K562 (cell line): Measurements from ENCODE around the gene FOXR1. TPM values are rescaled to one million over a fixed set of nuclear protein-coding genes. Genes with fewer than 3 reads are reported as not detected.
A peak's percentile ranks its signal among the peaks of the same experiment; 100 is the strongest.

Experiments used
- BCL6 ChIP-seq: fragments of 250-450 bp; sonication (Bioruptor Pico); IDR thresholded peaks from 2 replicates; pipeline ENCODE4 v1.4.0; 2020
- BRCA1 ChIP-seq, 2 experiments: fragments of 450-650 bp in 1 of 2; sonication (generic) in 1 of 2; formaldehyde crosslinking in 1 of 2; IDR thresholded peaks; 2 replicates each; pipeline versions ENCODE4 v1.5.0 to v1.6.1; 2017 to 2020; ENCODE audit warnings: mild to moderate bottlenecking in 1 of 2, missing genetic modification reagents in 1 of 2
- CC2D1A ChIP-seq: fragments of 450-650 bp; IDR thresholded peaks from 2 replicates; pipeline ENCODE4 v1.6.1; 2017; ENCODE audit warnings: mild to moderate bottlenecking
- CCNT2 ChIP-seq: IDR thresholded peaks from 2 replicates; pipeline ENCODE4 v1.6.1; 2011; ENCODE audit warnings: borderline replicate concordance, low read depth, mild to moderate bottlenecking, moderate library complexity, mixed read lengths, low read length; ENCODE audit not compliant: insufficient read length; ENCODE audit errors: extremely low read depth
- DACH1 ChIP-seq: fragments of 450-650 bp; IDR thresholded peaks from 2 replicates; pipeline ENCODE4 v1.6.1; 2018; ENCODE audit not compliant: partially characterized antibody
- DDX20 ChIP-seq: fragments of 450-650 bp; IDR thresholded peaks from 2 replicates; pipeline ENCODE4 v1.6.1; 2016; ENCODE audit warnings: missing genetic modification characterization, low read depth, mild to moderate bottlenecking, missing compliant biosample characterization, moderate library complexity
- DPF2 ChIP-seq: fragments of 450-650 bp; IDR thresholded peaks from 2 replicates; pipeline ENCODE4 v1.6.1; 2016
- ESRRA ChIP-seq: fragments of 450-650 bp; IDR thresholded peaks from 2 replicates; pipeline ENCODE4 v1.6.1; 2014; ENCODE audit warnings: low read depth, mild to moderate bottlenecking, moderate library complexity, borderline replicate concordance
- HDAC1 ChIP-seq, 2 experiments: fragments of 450-650 bp; IDR thresholded peaks; 2 replicates each; pipeline ENCODE4 v1.6.1; 2016 to 2017; ENCODE audit warnings: inconsistent platforms in 1 of 2, mild to moderate bottlenecking in 1 of 2, moderate library complexity in 1 of 2
- HES1 ChIP-seq: fragments of 450-650 bp; IDR thresholded peaks from 2 replicates; pipeline ENCODE4 v1.6.1; 2016; ENCODE audit warnings: low read depth, mild to moderate bottlenecking, moderate library complexity
- LCOR ChIP-seq: sonication (generic); formaldehyde crosslinking; IDR thresholded peaks from 2 replicates; pipeline ENCODE4 v1.8.0; 2022; ENCODE audit warnings: mild to moderate bottlenecking, missing genetic modification reagents
- MTA1 ChIP-seq: fragments of 450-650 bp; IDR thresholded peaks from 2 replicates; pipeline ENCODE4 v1.6.1; 2017; ENCODE audit warnings: borderline replicate concordance
- NR2C2 ChIP-seq, 2 experiments: fragments of 200-800 bp in 1 of 2; sonication (Bioruptor generic) in 1 of 2; sonication (generic) in 1 of 2; formaldehyde crosslinking in 1 of 2; IDR thresholded peaks; 2 replicates each; pipeline versions ENCODE4 v1.6.1 to v1.8.0; 2016 to 2022; ENCODE audit warnings: mild to moderate bottlenecking in 1 of 2, missing compliant biosample characterization in 1 of 2, missing genetic modification characterization in 1 of 2, missing genetic modification reagents in 1 of 2
- RBM17 ChIP-seq: fragments of 200-400 bp; formaldehyde crosslinking; IDR thresholded peaks from 2 replicates; pipeline ENCODE4 v1.6.1; 2017; ENCODE audit warnings: low read depth, mild to moderate bottlenecking, low read length, borderline replicate concordance
- RBM34 ChIP-seq: fragments of 200-400 bp; formaldehyde crosslinking; IDR thresholded peaks from 2 replicates; pipeline ENCODE4 v1.6.1; 2018; ENCODE audit warnings: low read length, borderline replicate concordance; ENCODE audit not compliant: insufficient read depth
- SIN3A ChIP-seq, 2 experiments: fragments of 150-350 bp in 1 of 2; IDR thresholded peaks; 2 replicates each; pipeline ENCODE4 v1.6.1; 2011 to 2016; ENCODE audit warnings: borderline replicate concordance in 2 of 2, low read depth in 2 of 2, low read length in 2 of 2, mild to moderate bottlenecking in 2 of 2, moderate library complexity in 2 of 2; ENCODE audit not compliant: control insufficient read depth in 1 of 2
- SNIP1 ChIP-seq: fragments of 450-650 bp; IDR thresholded peaks from 2 replicates; pipeline ENCODE4 v1.7.1; 2017; ENCODE audit warnings: low read depth, mild to moderate bottlenecking
- SRF ChIP-seq, 2 experiments: fragments of 250-450, 450-650 bp in 1 of 2; sonication (Bioruptor Pico) in 1 of 2; sonication (generic) in 1 of 2; formaldehyde crosslinking; IDR thresholded peaks; 2 replicates each; pipeline versions ENCODE4 v1.5.0 to v1.5.1; 2020 to 2022; ENCODE audit warnings: mild to moderate bottlenecking in 1 of 2, missing genetic modification reagents in 1 of 2
- TARDBP ChIP-seq: fragments of 450-650 bp; IDR thresholded peaks from 2 replicates; pipeline ENCODE4 v1.6.1; 2016
- ZBTB43 ChIP-seq: sonication (generic); formaldehyde crosslinking; IDR thresholded peaks from 2 replicates; pipeline ENCODE4 v1.8.0; 2023; ENCODE audit warnings: mild to moderate bottlenecking, missing genetic modification reagents
- ZNF239 ChIP-seq: fragments of 250-450 bp; sonication (Bioruptor Pico); IDR thresholded peaks from 2 replicates; pipeline ENCODE4 v1.4.0; 2020; ENCODE audit warnings: mild to moderate bottlenecking
- ZNF263 ChIP-seq: sonication (generic); formaldehyde crosslinking; IDR thresholded peaks from 2 replicates; pipeline ENCODE4 v1.8.0; 2022; ENCODE audit warnings: mild to moderate bottlenecking, missing genetic modification reagents, borderline replicate concordance
- ZNF324 ChIP-seq: fragments of 250-450 bp; sonication (Bioruptor Pico); IDR thresholded peaks from 2 replicates; pipeline ENCODE4 v1.4.0; 2020; ENCODE audit warnings: mild to moderate bottlenecking
- ZNF586 ChIP-seq: fragments of 450-650 bp; formaldehyde crosslinking; conservative IDR thresholded peaks from 2 replicates; pipeline ENCODE4 v1.4.0; 2020; ENCODE audit warnings: mild to moderate bottlenecking, moderate library complexity
- ZNF830 ChIP-seq: fragments of 250-450 bp; sonication (Bioruptor Pico); IDR thresholded peaks from 2 replicates; pipeline ENCODE4 v1.5.0; 2021; ENCODE audit warnings: mild to moderate bottlenecking
- polyA plus RNA-seq, 8 experiments: library from polyadenylated mRNA; depleted of rRNA in 4 of 8; stranded (reverse) in 5 of 8; unstranded in 3 of 8; fragments of >200 nt; fragmentation: Nextera tagmentation in 2 of 8; fragmentation: Illumina TruSeq in 1 of 8; extraction: Ambion mirVana in 2 of 8; extraction: Trizol in 1 of 8; gene quantifications; 2 replicates each; pipeline versions ENCODE4 v1.2.1 to v1.2.3, GENCODE V29; 2011 to 2014; ENCODE audit warnings: inconsistent platforms in 1 of 8, missing spikeins in 1 of 8
- total RNA-seq, 7 experiments: library from RNA; depleted of rRNA in 6 of 7; stranded (reverse); fragments of >200 nt in 6 of 7; fragmentation: Illumina TruSeq in 2 of 7; extraction: Trizol in 2 of 7; gene quantifications; 2 replicates each; pipeline versions ENCODE4 v1.2.1 to v1.2.3, GENCODE V29; 2011 to 2021; ENCODE audit warnings: low replicate concordance in 1 of 7
- TF ChIP-seq, protein P1 (sequence below), 3 experiments: fragments of 200-800 bp in 1 of 3; sonication (Bioruptor generic) in 1 of 3; sonication (generic) in 1 of 3; formaldehyde crosslinking in 1 of 3; IDR thresholded peaks; 2 replicates each; pipeline versions ENCODE4 v1.6.1 to v1.8.0; 2016 to 2022; ENCODE audit warnings: mild to moderate bottlenecking in 2 of 3, missing compliant biosample characterization in 2 of 3, missing genetic modification characterization in 2 of 3, missing genetic modification reagents in 1 of 3

Gene FOXR1
- total and polyA plus RNA-seq, 9 of the 15 experiments (the other 6 are each of a cell fraction or from before 2014, with no cell fraction given), result not detected

GRCh38 chr11:118928101-118928869 is 43.3 kb upstream of the FOXR1 start (continued):
- peak in 1 of 2 experiments; percentile 79; a peak in 2 of 4 replicates for TF ChIP-seq HDAC1 (IDR thresholded peaks at IDR 0.05)
- 0 out of 2 replicates have a peak, but pooled peaks have one; percentile 34 for TF ChIP-seq DPF2
- TF ChIP-seq RBM34, result no peak
- no peak for TF ChIP-seq SIN3A (IDR thresholded peaks at IDR 0.05; ENCODE audit: borderline replicate concordance in 2 of 2, control insufficient read depth in 1 of 2, low read depth in 2 of 2, low read length in 2 of 2)
- no peak for TF ChIP-seq ZNF830 (CRISPR knock-in tag)
- TF ChIP-seq ZNF263, result peak; percentile 98
- TF ChIP-seq SRF (CRISPR knock-in tag; IDR thresholded peaks at IDR 0.05), result no peak
- no peak for TF ChIP-seq SNIP1
- TF ChIP-seq BCL6, result no peak
- peak; percentile 19 for TF ChIP-seq CCNT2
- TF ChIP-seq CC2D1A, result peak; percentile 23; the same call in 1 of the 2 replicates
- TF ChIP-seq, protein P1, sequence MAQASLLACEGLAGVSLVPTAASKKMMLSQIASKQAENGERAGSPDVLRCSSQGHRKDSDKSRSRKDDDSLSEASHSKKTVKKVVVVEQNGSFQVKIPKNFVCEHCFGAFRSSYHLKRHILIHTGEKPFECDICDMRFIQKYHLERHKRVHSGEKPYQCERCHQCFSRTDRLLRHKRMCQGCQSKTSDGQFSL (CRISPR knock-in tag; IDR thresholded peaks at IDR 0.05), result 0 out of 2 replicates have a peak, but pooled peaks have one; percentile 8
- TF ChIP-seq, protein P1 (tag; IDR thresholded peaks at IDR 0.05), result no peak
- TF ChIP-seq RBM17, result no peak
- no peak; the same call in 1 of the 2 replicates for TF ChIP-seq ESRRA
- peak; percentile 72; the same call in 1 of the 2 replicates for TF ChIP-seq MTA1
- TF ChIP-seq DDX20 (tag), result no peak
- TF ChIP-seq NR2C2 (CRISPR knock-in tag; IDR thresholded peaks at IDR 0.05), result no peak
- no peak for TF ChIP-seq NR2C2 (tag; IDR thresholded peaks at IDR 0.05)
- TF ChIP-seq ZNF324 (CRISPR knock-in tag), result no peak
- TF ChIP-seq BRCA1 (IDR thresholded peaks at IDR 0.05), result no peak
- TF ChIP-seq BRCA1 (CRISPR knock-in tag; IDR thresholded peaks at IDR 0.05), result no peak
- TF ChIP-seq LCOR (CRISPR knock-in tag), result no peak
- TF ChIP-seq HES1, result no peak
- TF ChIP-seq ZNF586 (CRISPR knock-in tag), result no peak
- TF ChIP-seq TARDBP, result peak; percentile 68; the same call in 1 of the 2 replicates
- TF ChIP-seq DACH1, result no peak
- TF ChIP-seq ZBTB43 (CRISPR knock-in tag), result no peak
- no peak for TF ChIP-seq ZNF239
